ENCODE results near the gene PRSS12.
"Not testable (repeated sequence)": the region's sequence is repeated elsewhere in the genome, so short reads cannot be mapped to it uniquely, and the experiment has no call there.

Gene PRSS12, protein sequence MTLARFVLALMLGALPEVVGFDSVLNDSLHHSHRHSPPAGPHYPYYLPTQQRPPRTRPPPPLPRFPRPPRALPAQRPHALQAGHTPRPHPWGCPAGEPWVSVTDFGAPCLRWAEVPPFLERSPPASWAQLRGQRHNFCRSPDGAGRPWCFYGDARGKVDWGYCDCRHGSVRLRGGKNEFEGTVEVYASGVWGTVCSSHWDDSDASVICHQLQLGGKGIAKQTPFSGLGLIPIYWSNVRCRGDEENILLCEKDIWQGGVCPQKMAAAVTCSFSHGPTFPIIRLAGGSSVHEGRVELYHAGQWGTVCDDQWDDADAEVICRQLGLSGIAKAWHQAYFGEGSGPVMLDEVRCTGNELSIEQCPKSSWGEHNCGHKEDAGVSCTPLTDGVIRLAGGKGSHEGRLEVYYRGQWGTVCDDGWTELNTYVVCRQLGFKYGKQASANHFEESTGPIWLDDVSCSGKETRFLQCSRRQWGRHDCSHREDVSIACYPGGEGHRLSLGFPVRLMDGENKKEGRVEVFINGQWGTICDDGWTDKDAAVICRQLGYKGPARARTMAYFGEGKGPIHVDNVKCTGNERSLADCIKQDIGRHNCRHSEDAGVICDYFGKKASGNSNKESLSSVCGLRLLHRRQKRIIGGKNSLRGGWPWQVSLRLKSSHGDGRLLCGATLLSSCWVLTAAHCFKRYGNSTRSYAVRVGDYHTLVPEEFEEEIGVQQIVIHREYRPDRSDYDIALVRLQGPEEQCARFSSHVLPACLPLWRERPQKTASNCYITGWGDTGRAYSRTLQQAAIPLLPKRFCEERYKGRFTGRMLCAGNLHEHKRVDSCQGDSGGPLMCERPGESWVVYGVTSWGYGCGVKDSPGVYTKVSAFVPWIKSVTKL

DNA sequence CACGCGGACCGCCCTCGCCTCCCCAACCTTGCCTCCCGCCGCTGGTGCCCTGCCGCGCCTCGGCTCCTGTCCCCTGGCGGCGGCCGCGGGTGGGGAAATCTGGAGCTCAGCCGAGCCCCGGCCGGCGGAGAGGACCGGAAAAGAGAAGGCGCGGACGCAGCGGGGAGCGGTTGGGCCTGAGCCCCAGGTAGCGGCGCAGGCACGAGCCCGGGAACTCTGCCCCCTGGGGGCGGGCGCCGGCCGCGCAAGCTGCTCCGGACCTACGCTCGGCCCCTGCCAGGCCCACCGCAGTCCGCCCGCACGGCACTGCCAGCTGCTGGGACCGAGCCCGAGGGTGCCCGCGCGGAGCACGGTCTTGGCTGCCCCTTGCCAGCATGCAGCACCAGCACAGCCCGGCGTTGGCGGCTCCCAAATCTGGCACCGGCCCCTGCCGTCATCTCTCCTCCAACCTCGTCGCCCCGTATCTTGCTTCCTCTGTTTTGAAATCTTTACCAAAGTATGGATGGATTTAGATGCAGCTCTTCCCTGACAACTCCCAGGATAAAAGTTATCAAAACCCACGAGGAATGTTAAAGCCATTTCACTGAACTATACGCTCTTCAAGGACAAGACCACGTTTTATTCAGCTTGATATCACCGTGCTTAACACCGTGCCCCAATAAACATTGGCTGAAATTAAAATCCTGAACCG, at the start of gene PRSS12:
PRSS12 (minus strand) TSS at position 161 of the 691 bp plus-strand sequence. CDS start 283 bp downstream, outside the sequence.
- peak; percentile 69 for DNase-seq

DNA sequence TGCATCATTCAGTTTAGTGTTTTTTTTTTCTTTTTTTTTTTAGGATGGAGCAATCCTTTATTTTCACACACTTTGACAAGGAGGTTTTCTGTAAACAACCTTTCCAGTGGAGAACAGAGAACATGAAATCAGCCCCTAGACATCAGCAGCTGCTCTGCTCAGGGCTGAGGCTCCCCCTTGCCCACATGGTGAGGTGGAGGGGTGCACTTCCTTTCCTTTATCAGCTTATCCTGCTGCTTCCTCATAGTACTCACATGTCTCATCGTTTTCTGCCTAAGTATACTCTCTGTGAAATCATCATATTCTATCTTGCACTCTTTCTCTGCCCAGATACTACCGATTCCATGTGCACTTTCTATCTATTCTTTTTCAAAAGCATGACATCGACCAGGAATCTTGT, 47.6 kb upstream of the PRSS12 start:
- DNase-seq = no peak

DNA sequence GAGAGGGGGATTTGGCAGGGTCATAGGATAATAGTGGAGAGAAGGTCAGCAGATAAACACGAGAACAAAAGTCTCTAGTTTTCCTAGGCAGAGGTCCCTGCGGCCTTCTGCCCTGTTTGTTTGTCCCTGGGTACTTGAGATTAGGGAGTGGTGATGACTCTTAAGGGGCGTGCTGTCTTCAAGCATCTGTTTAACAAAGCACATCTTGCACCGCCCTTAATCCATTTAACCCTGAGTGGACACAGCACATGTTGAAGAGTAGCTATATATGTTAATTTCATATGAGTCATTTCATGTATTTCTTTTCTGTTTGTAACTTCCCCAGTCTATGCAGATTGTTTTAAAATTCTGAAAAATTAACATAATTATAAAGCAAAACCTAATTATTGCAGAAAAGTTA, 47.1 kb upstream of the PRSS12 start:
- not testable (repeated sequence) for DNase-seq

DNA sequence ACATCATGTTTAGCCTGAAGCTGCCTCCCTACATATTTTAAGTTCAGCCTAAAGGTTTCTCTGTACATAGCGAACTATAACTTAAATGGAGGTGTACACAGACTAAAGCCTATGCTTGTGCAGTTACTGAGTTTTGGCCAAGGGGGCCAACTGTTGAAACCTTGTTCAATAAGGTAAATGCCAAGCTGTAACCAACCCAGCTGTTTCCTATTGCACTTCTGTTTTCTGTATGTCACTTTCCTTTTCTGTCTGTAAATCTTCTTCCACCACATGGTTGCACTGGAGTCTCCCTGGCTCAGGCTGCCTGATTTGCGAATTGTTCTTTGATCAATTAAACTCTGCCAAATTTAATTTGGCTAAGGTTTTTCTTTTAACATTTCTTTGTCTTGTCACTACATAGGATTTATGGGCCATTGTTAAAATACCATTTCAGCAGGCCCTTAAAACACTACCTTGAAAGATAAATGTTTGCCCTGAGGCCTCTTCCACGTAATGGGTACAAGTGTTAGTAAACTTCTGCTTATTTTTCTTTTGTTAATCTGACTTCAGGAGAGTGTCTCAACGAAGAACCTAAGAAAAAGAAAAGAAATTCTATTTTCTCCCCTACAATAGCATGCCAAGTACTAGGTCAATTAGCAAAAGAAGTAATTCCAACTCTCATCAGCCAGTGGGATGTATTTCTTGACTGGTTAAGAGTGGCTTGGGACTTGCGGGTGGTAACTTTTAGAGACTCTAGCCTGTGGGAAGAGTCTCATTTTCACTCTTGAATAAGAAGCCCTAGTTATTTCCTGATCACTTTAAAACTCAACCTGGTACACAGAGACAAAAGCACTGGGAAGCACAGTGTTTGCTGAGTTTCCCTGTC, 45.7 kb upstream of the PRSS12 start:
- no peak for DNase-seq

DNA sequence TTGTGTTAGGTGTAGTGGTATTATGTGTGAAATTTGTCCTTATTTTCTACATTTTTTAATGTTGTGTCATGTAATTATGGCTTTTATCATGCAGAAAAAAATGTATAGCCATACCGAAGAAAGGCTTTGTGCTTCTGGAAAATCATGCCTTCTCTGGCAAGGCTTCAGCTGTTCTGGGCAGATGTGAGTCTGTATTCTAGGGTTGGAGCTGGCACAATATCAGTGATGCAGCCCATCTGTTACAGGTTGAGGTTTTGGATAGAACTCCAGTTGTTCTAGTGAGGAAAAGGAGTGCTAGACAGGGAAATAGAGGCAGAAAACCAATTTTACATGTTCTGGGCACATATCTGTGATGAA, 44.8 kb upstream of the PRSS12 start:
- no peak for DNase-seq

DNA sequence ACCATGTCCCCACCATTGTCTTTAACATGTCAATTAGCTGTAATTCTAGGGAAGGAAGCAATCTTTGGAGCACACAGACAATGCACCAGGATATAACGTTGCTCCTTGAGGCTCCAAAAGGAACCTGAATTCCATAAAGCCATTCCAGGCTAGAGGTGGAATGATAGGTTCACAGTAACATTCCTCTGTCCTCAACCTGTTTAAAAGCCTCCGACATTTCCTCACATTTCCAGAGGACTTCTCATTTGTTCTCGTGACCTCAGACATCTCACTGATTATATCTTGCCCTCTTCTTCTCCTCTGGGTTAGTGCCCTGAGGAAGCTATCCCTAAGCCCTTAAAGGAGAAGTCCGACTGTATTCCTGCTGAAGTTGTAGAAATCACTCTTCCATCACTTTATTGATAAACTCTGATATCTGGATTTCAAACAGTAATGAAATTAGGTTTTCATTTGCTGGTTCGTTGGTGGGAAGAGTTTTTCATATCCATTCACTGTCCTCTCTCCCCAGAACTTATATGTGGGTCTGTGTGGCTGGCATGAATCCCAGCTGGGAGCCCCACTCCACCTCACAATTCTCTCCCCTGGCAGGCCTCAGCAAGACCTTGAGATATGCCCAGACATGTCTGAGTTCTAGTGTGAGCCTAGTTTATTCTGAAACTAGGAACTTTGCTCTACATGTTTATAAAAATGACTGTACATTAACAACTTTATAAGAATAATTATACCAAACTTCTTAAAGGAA, 44.2 kb upstream of the PRSS12 start:
- no peak for DNase-seq

DNA sequence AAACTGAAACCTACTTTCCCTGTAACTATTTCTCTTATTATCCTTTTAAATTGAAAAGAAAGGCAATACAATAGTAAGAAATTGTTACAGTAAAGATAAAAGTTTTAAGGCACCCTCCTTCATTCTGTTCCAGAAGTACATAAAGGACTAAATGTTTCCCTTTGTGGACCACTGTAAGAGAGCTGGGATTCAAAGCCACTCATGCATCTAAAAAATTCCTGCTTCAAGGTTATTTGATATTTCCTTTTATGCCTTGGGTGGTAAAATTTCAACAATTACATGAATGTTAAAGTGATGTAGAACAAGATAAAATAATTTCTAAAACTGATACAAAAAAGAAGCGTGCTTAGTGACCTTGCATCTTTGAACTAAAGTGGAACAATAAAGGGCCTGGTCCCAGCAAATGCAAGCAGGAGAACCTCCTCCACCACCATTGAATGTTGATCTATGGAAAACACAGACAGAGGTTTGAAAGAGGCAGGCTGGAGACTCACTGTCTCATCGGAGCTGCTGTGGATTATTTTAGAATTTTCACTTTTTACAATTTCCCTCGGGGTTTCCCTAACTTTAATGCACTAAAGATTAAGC, 42.3 kb upstream of the PRSS12 start:
- no peak for DNase-seq

DNA sequence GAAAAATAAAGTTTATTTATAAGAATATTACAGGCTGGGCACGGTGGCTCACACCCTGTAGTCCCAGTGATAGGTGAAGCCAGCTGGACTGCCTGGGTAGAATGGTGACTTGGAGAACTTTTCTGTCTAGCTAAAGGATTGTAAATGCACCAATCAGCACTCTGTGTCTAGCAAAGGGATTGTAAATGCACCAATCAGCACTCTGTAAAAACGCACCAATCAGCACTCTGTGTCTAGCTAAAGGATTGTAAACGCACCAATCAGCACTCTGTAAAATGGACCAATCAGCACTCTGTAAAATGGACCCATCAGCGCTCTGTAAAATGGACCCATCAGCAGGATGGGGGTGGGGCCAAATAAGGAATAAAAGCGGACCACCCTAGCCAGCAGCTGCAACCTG, 39.7 kb upstream of the PRSS12 start:
- not testable (repeated sequence) for DNase-seq

DNA sequence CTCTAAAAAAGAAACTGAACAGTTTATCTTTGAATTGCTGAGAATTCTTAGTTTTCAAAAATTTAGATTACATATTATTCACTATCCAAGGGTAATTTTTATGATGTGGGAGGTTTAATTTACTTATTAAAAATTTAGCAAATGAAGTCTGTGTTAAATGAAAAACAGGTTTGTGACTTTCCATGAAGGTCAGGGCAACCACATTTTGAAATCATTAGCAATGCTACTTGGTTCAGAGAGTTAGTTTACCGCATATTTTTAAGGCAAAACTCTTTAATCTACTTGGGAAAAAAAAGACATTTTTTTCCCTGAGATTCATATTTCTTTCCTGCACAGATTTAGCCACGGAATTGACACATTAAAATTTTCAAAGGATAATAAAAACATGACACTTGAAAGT, 37.3 kb upstream of the PRSS12 start:
- DNase-seq = no peak

DNA sequence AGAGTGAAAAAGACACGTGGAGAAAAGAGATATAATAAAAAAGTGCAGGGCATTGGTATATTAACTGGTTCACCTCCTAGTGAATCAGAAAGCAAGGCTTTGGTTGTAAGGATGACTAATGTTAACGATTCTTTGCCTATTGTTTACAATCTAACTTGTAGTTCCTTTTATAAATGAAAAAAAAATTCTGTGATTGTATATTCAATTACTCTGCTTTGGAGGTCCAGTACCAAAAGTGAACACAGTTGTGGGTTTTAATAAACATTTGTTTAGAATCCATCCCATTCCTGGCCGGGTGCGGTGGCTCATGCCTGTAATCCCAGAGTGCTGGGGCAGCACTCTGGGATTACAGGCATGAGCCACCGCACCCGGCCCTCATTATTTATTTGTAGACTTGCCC, 36.9 kb upstream of the PRSS12 start:
- DNase-seq = no peak

DNA sequence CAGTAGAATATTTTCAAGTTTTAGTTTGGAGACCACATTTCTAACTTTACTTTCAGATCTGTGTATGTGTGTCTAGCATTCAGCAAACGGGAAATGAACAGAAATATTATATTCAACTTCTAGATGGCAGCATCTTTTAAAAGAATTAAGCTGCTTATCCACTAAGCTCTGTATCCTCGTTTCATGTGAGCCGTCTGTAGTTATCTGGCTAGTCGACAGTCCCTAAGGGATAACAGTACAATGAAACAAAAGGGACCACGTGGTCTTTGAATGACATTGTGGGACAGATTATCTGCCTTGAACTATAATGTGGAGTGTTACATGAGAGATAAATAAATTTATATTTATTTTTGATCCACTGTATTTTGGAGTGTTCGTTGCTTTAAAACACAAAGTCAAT, 35.8 kb upstream of the PRSS12 start:
- DNase-seq = no peak

DNA sequence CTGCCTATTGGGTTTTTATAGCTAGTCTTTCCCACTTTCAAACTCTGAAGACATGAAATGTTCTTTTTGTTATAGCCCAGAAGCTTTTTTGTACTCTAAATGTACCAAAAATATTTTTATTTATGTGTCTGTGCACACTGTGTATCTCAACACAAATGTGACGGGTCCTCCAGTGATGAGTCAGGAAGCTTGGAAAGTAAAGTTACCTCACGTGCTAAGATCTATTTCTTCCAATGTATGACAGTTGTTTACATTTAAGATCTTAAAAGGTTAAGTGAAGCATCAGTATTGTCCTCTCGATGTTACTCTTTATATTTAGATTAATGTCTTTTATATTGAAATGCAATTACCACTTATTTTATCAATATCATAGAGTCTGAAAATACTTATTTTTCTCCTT, 29.1 kb upstream of the PRSS12 start:
- no peak for DNase-seq

DNA sequence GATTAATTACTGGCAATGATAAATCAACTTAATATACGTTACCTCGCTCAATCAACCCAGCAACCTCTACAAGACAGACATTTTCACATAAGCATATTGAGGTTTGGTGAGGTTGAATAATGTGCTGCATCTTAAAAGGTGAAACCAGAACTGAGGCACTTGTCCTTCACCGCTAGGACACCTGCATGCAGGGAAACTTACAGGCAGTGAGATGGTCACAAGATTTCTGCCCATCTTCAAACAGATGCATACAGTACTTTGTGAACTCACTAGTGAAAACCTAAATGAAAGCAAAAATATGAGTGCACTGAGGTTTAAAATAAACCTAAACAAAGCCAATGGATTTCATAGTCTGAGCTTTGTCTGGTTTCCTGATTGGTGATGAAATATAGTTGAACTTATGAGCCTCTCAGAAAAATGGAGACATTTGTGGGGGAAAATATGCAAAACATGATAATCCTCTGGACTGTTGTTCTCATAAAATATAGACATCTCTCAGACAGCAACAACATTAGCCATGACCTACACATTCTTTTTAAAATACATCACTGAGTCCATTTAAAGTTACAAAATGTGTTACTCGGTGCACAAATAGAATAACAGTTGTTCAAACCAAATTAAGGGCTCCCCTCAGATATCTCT, 20.9 kb upstream of the PRSS12 start:
- DNase-seq = no peak

DNA sequence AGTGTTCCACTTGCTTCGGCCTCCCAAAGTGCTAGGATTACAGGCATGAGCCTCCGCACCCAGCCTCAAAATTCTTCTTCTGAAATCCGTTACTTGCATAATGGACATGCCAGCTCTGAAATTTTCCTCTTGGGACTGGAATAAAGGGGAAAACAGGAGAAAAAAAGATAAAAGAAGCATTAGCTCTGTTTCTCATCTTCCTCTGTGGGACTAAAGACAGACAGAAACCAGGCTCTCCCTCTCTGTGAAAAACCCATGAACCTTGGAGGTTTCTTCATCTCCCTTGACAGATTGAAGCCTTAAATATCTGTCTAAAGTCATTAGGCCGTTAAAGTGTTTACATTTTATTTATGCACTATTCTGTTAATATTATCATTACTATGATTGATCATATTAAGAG, 19.4 kb upstream of the PRSS12 start:
- DNase-seq = no peak

DNA sequence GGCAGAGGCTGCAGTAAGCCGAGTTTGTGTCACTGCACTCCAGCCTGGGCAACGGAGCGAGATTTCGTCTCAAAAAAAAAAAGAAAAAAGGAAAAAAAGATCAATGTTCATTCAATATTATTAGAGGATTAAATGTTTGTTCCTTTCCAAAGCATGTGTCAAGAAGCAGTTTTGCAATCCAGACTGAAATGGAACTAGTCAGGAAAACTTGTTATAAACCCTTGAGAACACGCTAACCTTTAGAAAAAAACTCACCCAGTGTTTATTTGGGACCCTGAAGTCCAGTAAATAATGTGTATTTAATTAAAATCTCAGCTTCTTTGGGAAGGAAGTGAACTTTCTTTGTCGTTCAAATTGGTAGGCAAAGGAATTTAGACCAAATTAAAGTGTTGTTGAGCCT, 16.4 kb upstream of the PRSS12 start:
- no peak for DNase-seq

DNA sequence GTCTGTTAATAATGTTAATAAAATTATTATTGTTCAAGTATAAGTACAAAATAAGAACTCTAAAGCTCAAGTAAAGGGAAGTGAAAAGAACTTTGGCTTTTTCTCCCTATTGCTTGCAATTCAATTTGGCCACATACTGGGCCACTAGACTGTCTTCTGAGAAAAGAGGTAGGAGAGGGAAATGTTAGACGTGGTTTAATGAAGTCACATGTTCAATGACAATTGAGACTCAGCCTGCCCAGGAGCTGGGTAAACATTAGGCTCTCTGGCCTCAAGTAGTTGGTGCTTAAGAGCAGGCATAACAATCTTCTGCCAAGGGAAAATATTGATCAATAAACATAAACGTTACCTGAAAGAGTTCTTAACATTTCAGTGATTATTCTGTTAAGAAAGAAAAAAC, 15.1 kb upstream of the PRSS12 start:
- DNase-seq = no peak

DNA sequence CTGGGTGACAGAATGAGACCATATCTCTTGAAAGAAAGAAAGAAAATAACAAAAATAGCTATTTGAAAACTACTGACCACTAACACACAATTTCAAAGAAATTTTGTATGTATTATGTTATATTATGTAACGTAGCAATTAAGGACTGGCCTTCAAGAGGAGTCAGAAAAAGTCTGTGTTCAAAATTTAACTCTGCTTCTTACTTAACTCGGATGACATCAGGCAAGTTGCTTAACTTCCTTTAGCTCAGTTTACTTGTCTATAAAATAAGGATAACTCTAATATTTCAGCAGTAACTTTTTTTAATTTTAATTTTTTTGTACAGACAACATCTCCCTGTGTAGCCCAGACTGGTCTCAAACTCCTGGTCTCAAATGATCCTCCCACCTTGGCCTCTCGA, 14.6 kb upstream of the PRSS12 start:
- DNase-seq = no peak

DNA sequence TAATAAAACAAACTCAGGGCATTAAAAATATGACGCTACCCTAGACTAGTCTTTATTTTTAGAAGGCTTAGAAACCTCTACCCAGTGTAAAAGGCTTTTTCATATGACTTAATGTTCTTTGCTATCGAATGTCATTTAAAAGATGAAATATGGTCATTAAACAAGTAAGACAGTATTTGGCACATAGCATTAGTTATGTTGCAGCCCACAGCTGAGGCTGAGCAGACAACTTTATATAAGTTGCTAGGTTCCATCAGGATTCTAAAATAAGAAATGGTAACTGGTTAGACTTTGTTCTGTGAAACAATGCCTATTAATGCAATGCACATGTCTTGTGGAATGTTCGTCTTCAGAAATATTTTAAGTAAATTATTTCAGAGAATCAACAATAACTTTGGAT, 10.4 kb upstream of the PRSS12 start:
- DNase-seq = no peak

DNA sequence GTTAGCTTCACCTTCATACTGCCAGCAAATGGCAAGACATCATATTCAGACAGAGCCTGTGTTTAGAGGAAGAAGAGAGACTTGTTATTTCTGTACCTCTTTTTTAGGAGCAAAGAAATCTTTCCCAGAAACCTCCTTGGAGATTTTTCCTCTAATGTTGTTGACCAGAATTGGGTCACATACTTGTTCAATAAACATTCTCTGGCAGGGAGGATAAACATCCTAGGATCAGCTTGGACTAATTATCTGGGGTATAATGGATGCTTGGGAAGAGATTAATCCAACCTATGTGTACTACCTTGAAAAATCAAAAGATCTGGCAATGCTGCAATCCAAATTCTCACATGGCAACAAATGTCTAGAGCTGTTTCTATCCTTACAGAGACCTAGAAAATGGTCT, 8.4 kb upstream of the PRSS12 start:
- no peak for DNase-seq

DNA sequence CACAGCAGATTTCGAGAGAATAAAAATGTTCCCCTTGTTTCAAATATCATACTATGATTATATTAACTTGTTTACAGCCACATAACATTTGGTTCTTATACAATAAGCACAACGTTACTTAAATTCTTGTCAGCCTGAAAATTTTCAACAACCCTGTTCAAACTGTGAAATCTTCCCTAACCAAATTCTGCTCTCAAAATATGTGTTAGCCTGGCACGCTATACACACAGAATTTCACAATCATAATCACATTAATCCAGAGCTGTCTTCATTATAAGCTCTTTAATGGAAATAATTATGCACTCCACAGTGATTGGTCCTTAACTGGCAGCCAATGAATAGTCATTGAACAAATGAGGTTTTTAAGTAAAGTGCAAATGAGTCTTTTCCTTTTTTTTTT, 7.3 kb upstream of the PRSS12 start:
- no peak for DNase-seq

DNA sequence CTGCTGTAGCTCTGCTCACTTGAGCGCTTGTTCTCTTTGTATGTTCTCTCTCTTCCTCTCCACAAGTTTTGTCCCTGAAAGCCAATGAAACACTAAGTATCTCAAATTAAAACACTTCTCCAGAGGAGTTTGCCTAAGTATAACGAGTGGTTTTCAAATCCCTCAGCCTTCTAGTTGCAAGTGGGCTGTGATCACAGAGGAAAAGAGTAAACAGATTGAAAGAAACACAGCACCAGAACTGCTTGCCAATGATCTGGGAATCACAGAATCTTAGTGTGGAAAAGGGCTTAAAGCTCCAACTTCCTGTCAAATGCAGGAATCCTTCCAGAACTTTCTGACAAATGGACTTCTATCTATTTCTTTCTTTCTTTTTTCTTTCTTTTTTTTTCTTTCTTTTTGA, 4.8 kb upstream of the PRSS12 start:
- DNase-seq = no peak
